NCI-H460 (cell line): ENCODE data around the gene PNPLA1. TPM values are rescaled to one million over a fixed set of nuclear protein-coding genes. Genes with fewer than 3 reads are reported as not detected.

Experiments used
- DNase-seq: peaks from one replicate; pipeline ENCODE4 v3.0.0-alpha.2; 2016; ENCODE audit warnings: low read depth; ENCODE audit errors: extremely low read depth
- total RNA-seq: library from RNA; depleted of rRNA; stranded (reverse); fragments of >200 nt; shearing (Covaris generic); gene quantifications from 2 replicates; pipeline ENCODE4 v1.2.3, GENCODE V29; 2014

Gene PNPLA1
- total RNA-seq, 1 experiment from 2014 or later = not detected

DNA sequence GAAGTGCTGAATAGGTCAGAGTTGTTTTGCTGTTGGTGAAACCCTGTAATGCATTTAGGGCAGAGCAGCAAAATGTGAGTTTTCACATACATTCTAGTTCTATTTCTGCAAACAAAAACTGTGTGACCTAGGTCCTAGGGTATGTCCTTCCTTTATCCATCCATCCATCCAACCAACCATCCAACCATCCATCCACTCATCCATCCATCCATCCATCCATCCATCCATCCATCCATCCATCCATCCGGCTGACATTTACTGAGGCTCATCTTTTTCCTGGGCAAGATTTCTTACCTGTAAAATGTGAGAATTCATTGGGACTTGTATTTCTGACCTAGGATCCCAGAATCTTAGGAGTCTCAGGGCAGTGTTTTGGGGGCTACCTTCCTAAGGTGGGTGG, 14.5 kb downstream of the PNPLA1 start:
- DNase-seq = no peak

DNA sequence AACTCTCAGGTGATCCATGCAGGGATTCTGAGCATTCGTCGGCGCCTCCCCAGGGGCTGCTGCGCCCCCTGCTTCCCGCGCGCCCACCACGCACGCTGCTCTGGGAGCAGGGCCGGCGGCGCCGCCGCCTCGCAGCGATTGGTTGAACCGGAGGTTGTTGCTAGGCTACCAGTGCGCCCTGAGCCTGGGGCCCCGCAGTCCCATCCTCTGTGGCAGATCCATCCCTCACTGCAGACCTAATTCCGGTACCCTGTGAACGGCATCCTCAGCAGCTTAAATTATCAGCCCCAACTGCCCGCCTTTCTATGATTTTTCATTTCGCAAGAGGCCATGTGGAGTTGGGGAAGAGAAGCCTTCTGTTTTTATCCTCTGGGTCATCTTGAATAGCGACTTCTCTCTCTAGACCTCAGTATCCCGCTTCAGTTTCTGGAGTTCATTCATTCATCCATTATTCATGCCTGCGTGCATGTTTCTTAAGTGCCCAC, 15.4 kb downstream of the PNPLA1 start:
- no peak for DNase-seq

- DNase-seq = no peak
Measured at GRCh38 chr6:36285797-36286196, 15.9 kb downstream of the PNPLA1 start.

- no peak for DNase-seq
Measured at GRCh38 chr6:36286858-36287257, 17.0 kb downstream of the PNPLA1 start.

GRCh38 chr6:36289281-36289878, 19.5 kb downstream of the PNPLA1 start:
- no peak for DNase-seq

GRCh38 chr6:36290668-36291620, 21.1 kb downstream of the PNPLA1 start:
- DNase-seq = peak; percentile 15

DNA sequence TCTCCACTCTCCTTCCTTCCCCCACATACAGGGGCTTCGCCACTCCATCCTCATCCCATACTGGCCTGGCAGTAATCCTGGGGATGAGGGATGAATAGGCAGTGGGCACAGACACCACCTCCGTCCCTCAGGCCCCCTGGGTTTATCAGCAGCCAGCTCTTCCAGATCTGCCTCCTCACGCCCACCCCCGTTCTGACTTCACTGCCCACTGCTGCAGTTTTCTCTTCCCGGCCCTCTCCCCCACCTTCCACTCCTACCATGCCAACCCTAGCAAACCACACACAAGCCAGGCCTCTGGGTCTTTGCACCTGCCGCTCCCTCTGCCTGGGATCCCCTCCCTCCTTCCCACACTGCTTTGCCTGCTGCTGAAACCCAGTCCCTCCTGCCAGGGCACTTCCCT, 22.3 kb downstream of the PNPLA1 start:
- no peak for DNase-seq

DNA sequence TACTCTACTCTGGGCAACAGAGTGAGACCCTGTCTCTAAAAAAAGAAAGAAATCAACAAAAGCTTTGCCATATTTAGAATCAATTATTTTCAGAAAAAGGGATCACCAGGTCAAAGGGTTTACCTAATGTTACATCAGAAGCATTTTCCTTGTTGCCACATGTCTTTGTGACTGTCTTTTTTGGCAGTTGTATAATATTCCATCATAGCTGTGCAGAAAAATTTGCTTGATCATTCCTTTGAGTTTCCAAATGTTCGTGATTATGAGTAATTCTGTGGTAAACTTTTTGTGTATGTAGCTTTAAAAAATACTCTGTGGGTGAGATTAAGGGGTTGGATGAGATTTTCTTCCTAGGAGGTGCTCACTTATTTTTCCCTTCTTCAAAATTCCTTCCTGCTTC, 26.4 kb downstream of the PNPLA1 start:
- DNase-seq = no peak

DNA sequence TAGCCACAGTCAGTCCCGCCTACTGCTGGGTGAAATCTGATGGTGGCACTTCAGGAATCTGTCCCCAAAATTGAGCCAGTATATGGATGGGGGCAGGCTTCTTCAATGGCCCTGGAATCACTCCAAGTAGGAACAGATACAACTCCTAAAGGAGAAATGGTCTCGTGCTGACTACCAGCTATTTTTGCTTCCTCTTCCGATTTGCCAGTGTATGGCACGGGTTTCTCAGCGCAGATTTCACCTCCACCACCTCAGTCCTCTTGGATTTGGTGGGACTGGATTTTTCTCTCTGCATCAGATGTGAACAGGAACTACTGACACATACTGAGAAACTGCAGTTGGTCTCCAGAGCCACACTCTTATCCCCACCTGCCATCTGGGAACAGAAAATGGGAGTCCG, 27.2 kb downstream of the PNPLA1 start:
- no peak for DNase-seq

DNA sequence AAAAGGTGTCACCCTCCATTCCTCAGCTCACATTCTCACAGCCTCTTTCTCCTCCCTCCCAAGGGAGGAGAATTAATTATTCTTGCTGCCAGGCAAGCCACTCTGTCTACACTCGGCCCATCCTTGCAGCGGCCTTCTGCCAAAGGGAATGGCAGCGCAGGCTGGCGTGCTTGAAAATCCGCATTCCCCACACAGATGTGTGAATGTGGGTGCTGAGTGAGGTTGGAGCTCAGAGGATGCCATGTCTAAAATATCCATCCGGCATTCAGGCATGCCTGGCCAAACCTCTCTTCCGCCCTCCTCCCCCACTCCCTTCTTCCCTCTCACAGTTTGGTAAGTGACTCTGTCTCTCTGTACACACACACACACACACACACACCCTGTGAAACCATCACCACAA, 27.7 kb downstream of the PNPLA1 start:
- DNase-seq = no peak

DNA sequence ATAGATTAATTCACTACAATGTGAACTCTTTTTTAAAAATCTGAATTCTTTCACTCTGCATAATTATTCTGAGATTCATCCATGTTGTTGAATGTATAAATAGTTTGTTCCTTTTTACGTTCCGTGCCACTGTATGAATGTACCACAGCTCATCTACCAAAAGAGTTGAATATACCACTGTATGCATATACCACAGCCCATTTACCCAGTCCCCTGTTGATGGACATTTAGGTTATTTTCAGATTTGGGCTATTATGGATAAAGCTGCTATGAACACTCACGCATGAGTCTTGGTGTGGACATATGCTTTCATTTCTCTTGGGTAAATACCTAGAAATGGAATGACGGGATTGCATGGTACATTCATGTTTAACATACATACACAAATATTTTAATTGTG, 28.2 kb downstream of the PNPLA1 start:
- DNase-seq = no peak

DNA sequence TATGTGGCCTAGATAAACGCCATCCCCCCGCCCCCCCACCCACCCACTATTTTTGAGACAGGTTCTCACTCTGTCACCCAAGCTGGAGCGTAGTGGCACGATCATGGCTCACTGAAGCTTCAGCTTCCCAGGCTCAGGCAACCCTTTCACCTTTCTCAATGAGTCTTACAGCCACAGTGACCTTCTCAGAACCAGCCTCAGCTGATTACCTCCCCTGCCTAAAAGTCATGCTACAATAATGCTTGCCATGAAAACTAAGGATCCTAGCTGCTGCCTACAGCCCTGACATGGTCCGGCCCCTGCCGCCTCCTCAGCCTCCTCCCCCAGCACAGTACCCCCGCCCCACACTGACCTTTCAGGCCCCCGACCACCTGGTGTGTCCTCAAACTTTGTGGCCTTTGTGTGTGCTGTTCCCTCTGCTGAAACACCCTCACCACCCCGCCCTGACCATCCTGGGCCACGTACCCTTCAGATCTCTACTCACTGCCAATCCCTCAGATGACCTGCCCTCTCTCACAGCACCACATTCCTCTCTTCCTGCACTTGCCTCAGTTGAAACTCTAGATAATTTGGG, 31.3 kb downstream of the PNPLA1 start:
- DNase-seq = no peak

- no peak for DNase-seq
Measured at GRCh38 chr6:36301781-36302180, 31.9 kb downstream of the PNPLA1 start.

DNA sequence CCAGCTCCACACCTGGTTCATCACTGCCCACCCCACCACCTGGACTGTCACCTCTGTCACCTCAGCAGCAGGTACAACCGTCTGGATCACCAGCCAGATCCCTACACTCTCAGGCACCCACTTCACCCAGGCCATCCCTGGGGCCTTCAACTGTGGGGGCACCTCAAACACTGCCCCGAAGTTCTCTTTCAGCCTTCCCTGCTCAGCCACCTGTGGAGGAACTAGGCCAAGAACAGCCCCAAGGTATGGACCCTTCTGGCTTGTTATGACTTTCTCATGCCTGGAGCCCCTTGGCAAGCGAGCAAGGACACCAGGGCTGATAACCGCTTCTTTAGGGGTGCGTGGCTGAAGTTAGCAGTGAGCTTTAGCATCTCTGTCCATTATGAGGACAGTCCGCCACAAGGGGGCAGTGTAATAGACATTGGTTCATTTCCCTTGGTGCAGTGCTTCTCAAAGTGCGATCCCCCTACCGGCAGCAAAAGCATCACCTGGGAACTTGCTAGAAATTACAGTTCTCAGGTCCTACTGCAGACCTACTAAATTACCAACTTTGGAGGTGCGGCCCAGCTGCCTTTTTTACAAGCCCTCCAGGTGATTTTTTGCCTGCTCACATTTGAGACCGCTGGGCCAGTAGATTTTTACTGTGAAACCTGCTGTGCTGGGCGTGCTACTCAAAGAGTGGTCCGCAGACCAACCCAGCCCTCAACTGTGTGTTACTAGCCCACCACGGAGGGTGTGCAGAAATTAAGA, 32.5 kb downstream of the PNPLA1 start:
- DNase-seq = peak; percentile 82

- DNase-seq = no peak
Measured at GRCh38 chr6:36305885-36306284, 36.0 kb downstream of the PNPLA1 start.

DNA sequence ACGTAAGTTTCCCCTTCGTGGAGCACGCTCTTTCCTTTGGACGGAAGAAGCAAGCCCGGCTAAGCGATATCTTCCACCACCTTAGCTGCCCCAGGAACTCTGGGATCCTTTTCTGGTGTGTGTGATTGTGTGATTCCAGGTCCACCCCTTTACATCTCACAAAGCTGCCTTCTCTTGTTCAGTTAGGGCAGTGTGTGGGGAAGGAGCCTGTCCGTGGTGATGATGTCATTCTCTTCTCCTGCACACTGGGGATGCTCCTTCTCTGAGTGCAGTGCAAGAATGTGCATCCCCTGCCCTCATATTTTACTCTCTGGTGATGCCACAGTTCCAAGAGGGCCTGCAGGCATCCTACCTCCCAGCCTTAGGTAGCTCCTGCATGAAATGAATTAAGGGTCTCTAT, 36.5 kb downstream of the PNPLA1 start:
- DNase-seq = no peak

DNA sequence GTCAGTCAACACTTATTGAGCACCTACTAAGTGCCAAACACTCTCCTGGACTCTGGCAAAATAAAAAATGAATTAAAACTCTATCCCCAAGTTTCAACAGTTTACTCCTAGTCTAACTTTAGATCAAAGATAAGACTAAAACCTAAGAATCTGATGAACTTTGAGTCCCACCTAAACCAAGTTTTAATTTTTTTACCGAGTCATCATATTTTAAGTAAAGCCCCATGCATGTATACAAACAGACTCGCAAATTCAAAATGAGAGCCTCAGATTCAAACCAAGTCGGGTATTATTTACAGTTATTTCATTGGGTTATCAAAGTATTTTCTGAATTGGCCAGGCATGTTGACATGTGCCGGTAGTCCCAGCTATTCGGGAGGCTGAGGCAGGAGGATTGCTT, 38.7 kb downstream of the PNPLA1 start:
- DNase-seq = no peak

DNA sequence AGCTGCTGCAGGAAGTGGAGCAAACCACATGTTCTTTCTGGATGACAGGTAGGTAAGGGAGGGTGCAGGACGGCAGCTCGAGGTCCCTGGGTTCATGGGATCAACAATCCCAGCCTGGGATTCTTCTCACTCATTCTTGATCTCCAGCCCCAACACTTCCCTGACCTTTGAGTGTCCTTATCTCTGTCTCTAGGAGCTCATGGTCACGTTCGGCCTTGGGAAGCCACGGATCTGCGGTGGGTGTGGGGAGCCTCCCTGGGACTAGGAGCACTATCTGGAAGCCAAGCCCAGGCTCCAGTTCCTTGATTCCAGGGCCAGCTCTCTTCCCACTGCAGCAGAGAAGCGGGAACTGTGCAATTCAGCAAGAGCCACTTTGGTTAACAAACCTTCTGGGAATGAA, 39.3 kb downstream of the PNPLA1 start:
- no peak for DNase-seq

GRCh38 chr6:36309900-36310299, 40.0 kb downstream of the PNPLA1 start:
- DNase-seq = no peak

DNA sequence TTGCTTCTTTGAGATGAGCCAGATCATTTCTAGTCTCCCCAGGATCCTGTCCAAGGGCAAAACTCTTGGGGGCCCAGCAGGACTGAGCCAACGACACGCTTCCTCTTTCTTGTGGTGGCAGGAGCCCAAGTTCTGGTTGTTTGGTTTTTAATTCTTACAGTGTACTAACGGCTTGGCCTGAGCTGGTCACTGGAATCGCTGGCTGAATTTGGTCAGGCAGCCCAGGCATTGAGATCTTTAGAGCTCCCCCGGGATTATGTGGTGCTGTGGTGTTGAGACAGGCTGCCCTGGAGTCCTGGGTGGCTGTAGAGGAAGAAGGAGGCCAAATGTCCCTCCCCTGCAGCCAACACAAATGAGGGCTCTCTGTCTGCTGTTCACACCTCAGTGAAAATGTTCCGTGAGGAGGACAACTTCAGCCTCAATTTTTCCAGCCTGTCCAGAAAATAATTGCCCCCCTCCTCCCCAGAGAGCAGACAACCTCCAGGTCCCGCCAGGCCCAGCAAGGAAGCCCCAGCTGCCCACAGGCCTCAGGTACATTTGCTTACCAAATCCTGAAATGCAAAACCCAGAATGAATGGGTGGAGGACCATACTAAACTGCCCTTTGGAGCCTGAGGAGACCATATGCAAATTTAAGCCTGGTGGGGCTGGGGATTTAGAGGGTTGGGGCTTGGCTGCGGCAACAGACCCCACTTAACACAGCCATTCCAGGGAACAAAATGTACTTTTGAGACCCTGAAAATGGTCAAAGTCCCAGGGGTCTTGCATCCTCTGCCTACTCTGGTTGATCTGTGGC, 43.2 kb downstream of the PNPLA1 start:
- no peak for DNase-seq
